Erythroblast (primary cell): ENCODE data around the gene G0S2.

Experiments used
- GATA1 ChIP-seq: IDR thresholded peaks from 2 replicates; pipeline ENCODE4 v1.6.1; 2011; ENCODE audit warnings: low read depth, mild to moderate bottlenecking, control low read depth, low read length, moderate library complexity
- POLR2A ChIP-seq: IDR thresholded peaks from 2 replicates; pipeline ENCODE4 v1.6.1; 2011; ENCODE audit warnings: mild to moderate bottlenecking, low read length

GRCh38 chr1:209707308-209707707, 32.1 kb downstream of the G0S2 start:
- no peak for TF ChIP-seq POLR2A
- no peak for TF ChIP-seq GATA1
